Hepatocyte (in vitro differentiated cells): ENCODE results near the gene LAMA1. TPM values are rescaled to one million over a fixed set of nuclear protein-coding genes. Genes with fewer than 3 reads are reported as not detected.

Experiments
- DNase-seq: peaks from one replicate; pipeline ENCODE4 v3.0.0-alpha.2; 2016; ENCODE audit warnings: low spot score
- H2AFZ ChIP-seq: fragments of 200-600 bp; sonication (generic); 2 replicates; pipeline ENCODE4 v1.6.0; 2016; ENCODE audit warnings: antibody characterized with exemption, mild to moderate bottlenecking
- H3K27ac ChIP-seq: fragments of 200-600 bp; sonication (generic); 2 replicates; pipeline ENCODE4 v1.5.1; 2016; ENCODE audit warnings: mild to moderate bottlenecking
- H3K27me3 ChIP-seq: fragments of 200-600 bp; sonication (generic); 2 replicates; pipeline ENCODE4 v1.6.1; 2016
- H3K36me3 ChIP-seq: fragments of 200-600 bp; sonication (generic); replicated peaks from 2 replicates; pipeline ENCODE4 v1.5.1; 2016; ENCODE audit warnings: low read depth; ENCODE audit not compliant: insufficient read depth
- H3K4me1 ChIP-seq: fragments of 200-600 bp; sonication (generic); 2 replicates; pipeline ENCODE4 v1.5.1; 2016; ENCODE audit warnings: mild to moderate bottlenecking, moderate library complexity; ENCODE audit not compliant: insufficient read depth
- H3K4me2 ChIP-seq: fragments of 200-600 bp; sonication (generic); 2 replicates; pipeline ENCODE4 v1.6.0; 2016
- H3K4me3 ChIP-seq: fragments of 200-600 bp; sonication (generic); 2 replicates; pipeline ENCODE4 v1.5.1; 2016; ENCODE audit warnings: mild to moderate bottlenecking
- H3K79me2 ChIP-seq: fragments of 200-600 bp; sonication (generic); 2 replicates; pipeline ENCODE4 v1.6.0; 2017; ENCODE audit warnings: mild to moderate bottlenecking
- H3K9me2 ChIP-seq: fragments of 200-600 bp; sonication (generic); replicated peaks from 2 replicates; pipeline ENCODE4 v1.6.0; 2017; ENCODE audit warnings: mild to moderate bottlenecking; ENCODE audit not compliant: insufficient read depth
- H3K9me3 ChIP-seq: fragments of 200-600 bp; sonication (generic); 2 replicates; pipeline ENCODE4 v1.5.1; 2016; ENCODE audit warnings: low read depth, mild to moderate bottlenecking
- H4K20me1 ChIP-seq: fragments of 200-600 bp; sonication (generic); 2 replicates; pipeline ENCODE4 v1.6.0; 2016; ENCODE audit warnings: mild to moderate bottlenecking; ENCODE audit not compliant: insufficient read depth, poor library complexity, severe bottlenecking
- EZH2 ChIP-seq: fragments of 200-600 bp; sonication (generic); IDR thresholded peaks from 2 replicates; pipeline ENCODE4 v1.6.1; 2016; ENCODE audit warnings: antibody characterized with exemption, mild to moderate bottlenecking, borderline replicate concordance
- EZH2phosphoT487 ChIP-seq: fragments of 200-600 bp; sonication (generic); IDR thresholded peaks from one replicate; pipeline ENCODE4 v1.6.1; 2018; ENCODE audit warnings: antibody characterized with exemption, mild to moderate bottlenecking, low read depth, moderate library complexity; ENCODE audit not compliant: unreplicated experiment, severe bottlenecking
- WGBS: methylation state at CpG from one replicate; pipeline ENCODE4 v1.1.6; 2016; ENCODE audit warnings: low lambda C conversion rate; ENCODE audit errors: missing lambda C conversion rate; 5-methylcytosine and 5-hydroxymethylcytosine counted together
- polyA plus RNA-seq: library from polyadenylated mRNA; unstranded; fragments of >200 nt; fragmentation: Nextera tagmentation; extraction: Ambion mirVana; gene quantifications from 2 replicates; pipeline ENCODE4 v1.2.1, GENCODE V29; 2016
- total RNA-seq: library from RNA; depleted of rRNA; stranded (reverse); fragments of >200 nt; gene quantifications from 2 replicates; pipeline ENCODE4 v1.2.3, GENCODE V29; 2014
- TF ChIP-seq, protein P1 (sequence below): fragments of 200-600 bp; sonication (generic); IDR thresholded peaks from 2 replicates; pipeline ENCODE4 v1.5.1; 2016; ENCODE audit warnings: antibody characterized with exemption, mild to moderate bottlenecking; ENCODE audit not compliant: poor library complexity

LAMA1 gene
- total and polyA plus RNA-seq, 2 experiments from 2014 or later = 27.7 to 52.7 TPM

DNA sequence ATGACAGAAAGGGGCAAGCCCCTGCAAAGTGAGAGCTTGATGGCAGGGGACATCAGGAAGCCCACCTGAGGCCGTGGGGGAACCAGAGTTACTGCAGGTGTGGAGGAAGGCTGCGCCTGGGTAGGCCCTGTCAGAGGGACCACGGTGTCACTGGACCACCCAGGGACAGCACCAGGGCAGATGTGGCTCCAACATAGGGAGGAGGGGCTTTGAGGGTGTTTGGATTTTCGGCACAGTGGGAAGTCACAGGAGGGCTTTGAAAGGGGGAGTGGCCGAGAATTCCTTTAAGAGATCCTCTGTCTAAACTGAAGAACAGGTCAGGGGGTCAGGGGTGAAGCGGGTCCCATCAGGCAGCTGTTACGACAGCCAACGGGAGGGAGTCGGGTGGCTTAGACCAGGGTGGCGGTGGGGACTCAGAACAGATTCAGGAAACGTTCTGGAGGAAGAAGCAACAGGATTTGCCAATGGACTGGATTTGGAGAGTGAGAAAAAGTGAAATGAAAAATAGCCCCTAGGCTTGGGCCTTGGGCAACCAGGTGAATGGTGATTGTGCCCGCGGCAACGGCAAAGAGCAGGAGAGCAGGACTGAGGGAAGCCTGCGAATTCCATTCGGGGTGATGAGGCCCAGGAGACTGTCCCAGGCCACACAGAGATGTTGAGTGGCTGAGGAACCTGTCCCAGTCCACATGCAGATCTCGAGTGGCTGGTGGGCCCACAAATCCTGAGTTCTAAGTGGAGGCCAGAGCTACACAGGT, 166.1 kb downstream of the LAMA1 start:
- Histone ChIP-seq H3K4me2 (no peak overlapping the region), H3K4me3 (no peak overlapping the region), H3K27me3 (no peaks in the 10 kb centered on the region), H3K4me1 (peaks cover 18% of the 10 kb centered on the region), H3K9me2 (no peaks in the 10 kb centered on the region), H3K9me3 (no peaks in the 10 kb centered on the region), H3K36me3 (no peaks in the 10 kb centered on the region), H2AFZ (no peak overlapping the region), H3K27ac (no peak overlapping the region), H3K79me2 (no peaks in the 10 kb centered on the region), H4K20me1 (no peaks in the 10 kb centered on the region)
- TF ChIP-seq EZH2 (no peak), EZH2phosphoT487 (no peak)
- TF ChIP-seq, protein P1, sequence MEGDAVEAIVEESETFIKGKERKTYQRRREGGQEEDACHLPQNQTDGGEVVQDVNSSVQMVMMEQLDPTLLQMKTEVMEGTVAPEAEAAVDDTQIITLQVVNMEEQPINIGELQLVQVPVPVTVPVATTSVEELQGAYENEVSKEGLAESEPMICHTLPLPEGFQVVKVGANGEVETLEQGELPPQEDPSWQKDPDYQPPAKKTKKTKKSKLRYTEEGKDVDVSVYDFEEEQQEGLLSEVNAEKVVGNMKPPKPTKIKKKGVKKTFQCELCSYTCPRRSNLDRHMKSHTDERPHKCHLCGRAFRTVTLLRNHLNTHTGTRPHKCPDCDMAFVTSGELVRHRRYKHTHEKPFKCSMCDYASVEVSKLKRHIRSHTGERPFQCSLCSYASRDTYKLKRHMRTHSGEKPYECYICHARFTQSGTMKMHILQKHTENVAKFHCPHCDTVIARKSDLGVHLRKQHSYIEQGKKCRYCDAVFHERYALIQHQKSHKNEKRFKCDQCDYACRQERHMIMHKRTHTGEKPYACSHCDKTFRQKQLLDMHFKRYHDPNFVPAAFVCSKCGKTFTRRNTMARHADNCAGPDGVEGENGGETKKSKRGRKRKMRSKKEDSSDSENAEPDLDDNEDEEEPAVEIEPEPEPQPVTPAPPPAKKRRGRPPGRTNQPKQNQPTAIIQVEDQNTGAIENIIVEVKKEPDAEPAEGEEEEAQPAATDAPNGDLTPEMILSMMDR = no peak
- DNase-seq = no peak
- WGBS = 84% methylated on average over 17 of the region's 17 CpGs

DNA sequence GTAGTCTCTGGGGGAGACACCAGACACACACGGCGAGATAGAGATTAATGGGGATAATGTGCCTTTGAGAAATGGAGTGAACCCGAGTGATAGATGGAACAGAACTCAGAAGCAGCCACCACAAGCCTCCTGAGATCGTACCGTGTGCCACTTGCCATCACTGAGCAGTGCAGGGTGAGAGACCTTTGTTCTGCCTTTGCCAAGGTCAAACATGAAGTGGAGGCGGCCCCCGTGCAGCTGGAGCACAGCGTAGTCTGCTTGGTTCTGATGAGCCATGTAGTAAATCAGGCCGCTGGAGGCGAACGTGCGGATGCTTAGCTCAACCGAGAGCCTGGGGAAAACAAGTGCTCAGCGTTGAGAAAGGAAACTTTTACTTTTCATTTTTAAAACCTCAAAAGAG, 167.0 kb downstream of the LAMA1 start:
- Histone ChIP-seq H3K9me2 (no peaks in the 10 kb centered on the region), H3K4me3 (no peak overlapping the region), H3K4me1 (peaks cover 18% of the 10 kb centered on the region), H3K27ac (no peak overlapping the region), H3K36me3 (no peaks in the 10 kb centered on the region), H4K20me1 (no peaks in the 10 kb centered on the region), H3K4me2 (no peak overlapping the region), H3K9me3 (no peaks in the 10 kb centered on the region), H3K79me2 (no peaks in the 10 kb centered on the region), H3K27me3 (no peaks in the 10 kb centered on the region), H2AFZ (no peak overlapping the region)
- WGBS = 83% methylated on average over 14 of the region's 14 CpGs
- no peak for DNase-seq
- TF ChIP-seq EZH2phosphoT487 = no peak

DNA sequence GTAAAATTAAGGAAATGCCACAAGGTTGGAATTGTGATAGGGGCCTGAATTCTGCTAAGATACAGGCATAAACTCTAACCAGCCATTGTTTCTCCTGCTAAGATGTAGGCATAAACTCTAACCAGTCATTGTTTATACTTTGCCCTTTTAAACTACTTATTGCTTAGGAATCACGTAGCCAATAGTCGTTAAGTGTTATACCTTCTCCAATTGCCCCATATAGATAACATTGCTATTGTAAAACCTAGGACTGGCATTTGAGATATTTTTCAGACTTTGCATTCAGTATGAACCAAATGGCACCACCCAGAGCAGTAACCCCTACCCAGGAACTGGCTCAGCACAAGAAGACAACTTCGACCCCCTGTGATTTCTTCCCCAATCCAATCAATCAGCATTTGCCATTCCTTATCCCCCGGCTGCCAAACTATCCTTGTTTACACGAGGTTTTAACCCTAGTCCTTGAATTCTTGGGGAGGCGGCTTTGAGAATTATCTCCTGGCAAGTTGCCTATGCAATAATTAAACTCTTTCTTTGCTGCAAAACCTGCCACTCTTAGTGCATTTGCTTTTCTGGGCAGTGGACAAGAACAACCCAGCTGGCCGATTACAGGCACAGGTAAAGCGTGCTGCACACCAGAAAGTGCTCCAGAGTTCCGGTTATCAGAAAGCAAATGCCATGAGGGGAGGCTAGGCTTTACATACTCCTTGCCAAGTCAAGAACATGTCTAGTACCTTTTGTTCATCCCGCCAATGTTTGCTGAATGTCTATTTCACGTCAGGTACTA, 167.6 kb downstream of the LAMA1 start:
- no peak overlapping the region for H3K4me2 ChIP-seq
- no peak for DNase-seq
- no peak overlapping the region for H3K4me3 ChIP-seq
- no peaks in the 10 kb centered on the region for H3K9me2 ChIP-seq
- H3K36me3 ChIP-seq = no peaks in the 10 kb centered on the region
- no peak for TF ChIP-seq EZH2
- TF ChIP-seq, protein P1 = no peak
- no peak for TF ChIP-seq EZH2phosphoT487
- H3K79me2 ChIP-seq = no peaks in the 10 kb centered on the region
- H4K20me1 ChIP-seq = no peaks in the 10 kb centered on the region
- H3K4me1 ChIP-seq = peaks cover 18% of the 10 kb centered on the region
- H3K27me3 ChIP-seq = no peaks in the 10 kb centered on the region
- no peaks in the 10 kb centered on the region for H3K9me3 ChIP-seq
- H2AFZ ChIP-seq = no peak overlapping the region
- H3K27ac ChIP-seq = peak overlapping the region; percentile 12
- 66% methylated on average over 11 of the region's 11 CpGs for WGBS
